ENCODE results near the gene SMARCC1.

SMARCC1 gene

DNA sequence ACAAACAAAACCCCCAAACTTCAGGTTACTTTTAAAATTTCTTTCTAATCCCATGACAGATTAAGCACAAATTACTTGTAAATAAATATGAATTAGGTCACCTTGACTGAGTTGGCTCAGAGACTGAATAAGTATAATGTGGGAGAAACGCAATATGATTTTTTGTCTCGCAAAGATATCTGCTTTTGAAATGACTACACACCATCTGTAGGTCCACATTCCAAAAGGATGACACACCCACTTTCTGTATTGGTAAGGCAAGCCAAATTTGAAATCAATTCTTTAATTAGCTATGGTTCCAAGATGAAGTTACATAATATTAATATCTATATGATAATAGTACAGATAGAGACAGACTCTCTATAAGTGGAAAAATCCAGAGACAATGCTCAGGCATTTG is 136.1 kb downstream of the SMARCC1 start:
- H3K27me3 ChIP-seq (ENCODE audit: control insufficient read depth in 1 of 2, insufficient read depth in 2 of 2, low read length in 2 of 2) = no peaks in the 10 kb centered on the region
- H3K9me3 ChIP-seq (ENCODE audit: control insufficient read depth in 1 of 2, low read length in 2 of 2) = no peaks in the 10 kb centered on the region
- H3K4me3 ChIP-seq (ENCODE audit: low read depth in 1 of 2, low read length in 2 of 2) = no peak overlapping the region
- no peak overlapping the region for H3K9ac ChIP-seq (ENCODE audit: low read depth in 1 of 2, low read length in 2 of 2)
- peaks cover 7 to 35% of the 10 kb centered on the region in 2 donors for H3K36me3 ChIP-seq (ENCODE audit: control insufficient read depth in 1 of 2, insufficient read depth in 2 of 2, low read length in 2 of 2)
- H3K27ac ChIP-seq (ENCODE audit: low read depth, low read length) = no peak overlapping the region
- peaks cover 4 to 8% of the 10 kb centered on the region in 2 donors for H3K4me1 ChIP-seq (ENCODE audit: control insufficient read depth in 1 of 2, insufficient read depth in 2 of 2, low read length in 2 of 2)

DNA sequence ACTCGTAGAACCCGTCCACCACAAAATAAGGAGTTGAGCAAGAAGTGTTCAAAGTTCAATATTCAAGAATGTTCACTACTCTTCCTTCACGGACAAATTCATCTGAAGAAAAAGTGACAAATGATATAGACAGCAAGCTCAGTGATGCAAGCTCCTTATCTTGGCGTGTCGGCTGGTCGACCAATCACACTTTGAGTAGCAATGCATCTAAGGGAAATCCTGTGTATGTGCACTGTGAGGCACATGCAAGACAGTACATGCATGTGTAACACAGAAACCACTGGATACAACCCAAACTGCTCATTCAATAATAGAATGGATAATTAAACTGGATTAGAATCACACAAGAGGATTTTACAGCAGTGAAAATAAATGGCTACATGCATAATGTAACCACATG is 138.6 kb downstream of the SMARCC1 start:
- no peak overlapping the region for H3K4me3 ChIP-seq (ENCODE audit: low read depth in 1 of 2, low read length in 2 of 2)
- H3K4me1 ChIP-seq (ENCODE audit: control insufficient read depth in 1 of 2, insufficient read depth in 2 of 2, low read length in 2 of 2) = peaks cover 4 to 8% of the 10 kb centered on the region in 2 donors
- peaks cover 2 to 32% of the 10 kb centered on the region in 2 donors for H3K36me3 ChIP-seq (ENCODE audit: control insufficient read depth in 1 of 2, insufficient read depth in 2 of 2, low read length in 2 of 2)
- no peak overlapping the region for H3K27ac ChIP-seq (ENCODE audit: low read depth, low read length)
- no peak overlapping the region for H3K9ac ChIP-seq (ENCODE audit: low read depth in 1 of 2, low read length in 2 of 2)
- no peaks in the 10 kb centered on the region for H3K27me3 ChIP-seq (ENCODE audit: control insufficient read depth in 1 of 2, insufficient read depth in 2 of 2, low read length in 2 of 2)
- no peaks in the 10 kb centered on the region for H3K9me3 ChIP-seq (ENCODE audit: control insufficient read depth in 1 of 2, low read length in 2 of 2)

DNA sequence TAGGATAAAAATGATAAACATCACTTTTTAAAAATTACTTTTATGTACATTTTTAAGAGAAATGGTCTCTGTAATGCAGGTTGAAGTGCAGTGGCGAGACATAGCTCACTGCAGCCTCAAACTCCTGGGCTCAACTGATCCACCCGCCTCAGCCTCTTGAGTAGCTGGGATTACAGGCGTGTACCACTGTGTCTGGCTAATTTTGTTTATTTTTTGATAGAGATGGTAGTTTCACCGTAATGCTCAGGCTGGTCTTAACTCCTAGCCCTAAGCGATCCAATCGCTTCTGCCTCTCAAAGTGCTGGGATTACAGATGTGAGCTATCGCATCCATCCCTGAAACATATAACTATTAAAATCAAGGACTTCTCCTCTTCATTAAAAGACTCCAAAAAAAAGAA is 140.0 kb downstream of the SMARCC1 start:
- H3K9ac ChIP-seq (ENCODE audit: low read depth in 1 of 2, low read length in 2 of 2) = no peak overlapping the region
- H3K27ac ChIP-seq (ENCODE audit: low read depth, low read length) = no peak overlapping the region
- H3K4me1 ChIP-seq (ENCODE audit: control insufficient read depth in 1 of 2, insufficient read depth in 2 of 2, low read length in 2 of 2) = peaks cover 0 to 5% of the 10 kb centered on the region in 2 donors
- H3K9me3 ChIP-seq (ENCODE audit: control insufficient read depth in 1 of 2, low read length in 2 of 2) = no peaks in the 10 kb centered on the region
- no peaks in the 10 kb centered on the region for H3K27me3 ChIP-seq (ENCODE audit: control insufficient read depth in 1 of 2, insufficient read depth in 2 of 2, low read length in 2 of 2)
- H3K4me3 ChIP-seq (ENCODE audit: low read depth in 1 of 2, low read length in 2 of 2) = no peak overlapping the region
- peaks cover 2 to 45% of the 10 kb centered on the region in 2 donors for H3K36me3 ChIP-seq (ENCODE audit: control insufficient read depth in 1 of 2, insufficient read depth in 2 of 2, low read length in 2 of 2)

DNA sequence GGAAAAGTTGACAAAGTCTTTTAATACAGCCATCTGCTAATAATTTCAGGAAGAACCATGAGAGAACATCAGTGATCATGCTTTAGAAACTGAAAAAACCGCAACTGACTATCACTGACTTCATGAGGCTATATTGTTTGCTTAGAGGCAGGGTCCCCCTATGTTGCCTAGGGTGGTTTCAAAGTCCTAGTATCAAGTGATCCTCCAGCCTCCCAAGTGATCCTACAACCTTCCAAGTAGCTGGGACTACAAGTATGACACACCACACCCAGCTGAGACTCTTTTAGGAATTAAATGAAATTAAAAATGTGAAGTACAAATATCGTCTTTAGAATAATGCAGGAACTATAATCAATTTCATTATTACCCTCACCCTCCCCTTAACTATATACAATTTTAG is 144.8 kb downstream of the SMARCC1 start:
- H3K27ac ChIP-seq (ENCODE audit: low read depth, low read length) = no peak overlapping the region
- H3K9me3 ChIP-seq (ENCODE audit: control insufficient read depth in 1 of 2, low read length in 2 of 2) = no peaks in the 10 kb centered on the region
- H3K27me3 ChIP-seq (ENCODE audit: control insufficient read depth in 1 of 2, insufficient read depth in 2 of 2, low read length in 2 of 2) = no peaks in the 10 kb centered on the region
- H3K36me3 ChIP-seq (ENCODE audit: control insufficient read depth in 1 of 2, insufficient read depth in 2 of 2, low read length in 2 of 2) = peaks cover 18 to 64% of the 10 kb centered on the region in 2 donors
- H3K9ac ChIP-seq (ENCODE audit: low read depth in 1 of 2, low read length in 2 of 2) = no peak overlapping the region
- no peak overlapping the region for H3K4me3 ChIP-seq (ENCODE audit: low read depth in 1 of 2, low read length in 2 of 2)
- H3K4me1 ChIP-seq (ENCODE audit: control insufficient read depth in 1 of 2, insufficient read depth in 2 of 2, low read length in 2 of 2) = peaks cover 0 to 4% of the 10 kb centered on the region in 2 donors

DNA sequence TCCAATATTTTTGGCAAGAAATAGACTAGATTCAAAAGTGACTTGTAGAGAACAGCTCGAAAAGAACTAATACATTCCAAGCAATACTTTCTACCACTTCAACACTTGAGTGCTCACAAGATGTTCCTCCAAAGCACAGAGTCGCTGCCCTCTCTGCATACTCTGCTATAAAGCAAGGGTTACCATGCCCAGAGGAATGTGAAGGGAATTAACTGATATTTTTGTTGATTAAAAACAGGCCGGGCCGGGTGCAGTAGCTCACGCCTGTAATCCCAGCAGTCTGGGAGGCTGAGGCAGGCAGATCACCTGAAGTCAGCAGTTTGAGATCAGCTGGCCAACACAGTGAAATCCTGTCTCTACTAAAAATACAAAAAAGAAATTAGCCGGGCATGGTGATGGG is 145.5 kb downstream of the SMARCC1 start:
- H3K36me3 ChIP-seq (ENCODE audit: control insufficient read depth in 1 of 2, insufficient read depth in 2 of 2, low read length in 2 of 2) = peaks cover 21 to 64% of the 10 kb centered on the region in 2 donors
- H3K9me3 ChIP-seq (ENCODE audit: control insufficient read depth in 1 of 2, low read length in 2 of 2) = no peaks in the 10 kb centered on the region
- no peak overlapping the region for H3K27ac ChIP-seq (ENCODE audit: low read depth, low read length)
- H3K4me3 ChIP-seq (ENCODE audit: low read depth in 1 of 2, low read length in 2 of 2) = no peak overlapping the region
- H3K9ac ChIP-seq (ENCODE audit: low read depth in 1 of 2, low read length in 2 of 2) = no peak overlapping the region
- H3K27me3 ChIP-seq (ENCODE audit: control insufficient read depth in 1 of 2, insufficient read depth in 2 of 2, low read length in 2 of 2) = no peaks in the 10 kb centered on the region
- H3K4me1 ChIP-seq (ENCODE audit: control insufficient read depth in 1 of 2, insufficient read depth in 2 of 2, low read length in 2 of 2) = peaks cover 0 to 4% of the 10 kb centered on the region in 2 donors

DNA sequence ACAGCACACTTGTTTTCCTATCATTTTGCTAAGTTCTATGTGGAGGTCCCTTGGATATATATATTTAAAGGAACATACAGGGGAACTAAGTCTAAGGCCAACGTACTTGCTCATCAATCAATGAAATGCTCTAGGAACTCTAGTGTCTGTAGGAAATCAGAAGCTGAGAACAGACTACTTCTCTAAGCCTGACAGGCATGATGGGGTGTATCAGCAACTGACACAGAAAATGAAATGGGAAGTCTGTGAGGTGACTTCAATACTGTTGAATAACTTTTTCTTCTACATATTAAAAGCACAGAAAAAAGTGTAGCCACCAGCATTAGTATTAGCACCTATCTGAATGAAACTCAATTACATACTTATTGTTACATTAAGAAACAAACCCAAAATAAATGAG is 146.2 kb downstream of the SMARCC1 start:
- Histone ChIP-seq H3K4me1 (ENCODE audit: control insufficient read depth in 1 of 2, insufficient read depth in 2 of 2, low read length in 2 of 2) (peaks cover 0 to 4% of the 10 kb centered on the region in 2 donors), H3K27me3 (ENCODE audit: control insufficient read depth in 1 of 2, insufficient read depth in 2 of 2, low read length in 2 of 2) (no peaks in the 10 kb centered on the region), H3K9me3 (ENCODE audit: control insufficient read depth in 1 of 2, low read length in 2 of 2) (no peaks in the 10 kb centered on the region), H3K36me3 (ENCODE audit: control insufficient read depth in 1 of 2, insufficient read depth in 2 of 2, low read length in 2 of 2) (peaks cover 24 to 63% of the 10 kb centered on the region in 2 donors), H3K27ac (ENCODE audit: low read depth, low read length) (no peak overlapping the region), H3K4me3 (ENCODE audit: low read depth in 1 of 2, low read length in 2 of 2) (no peak overlapping the region), H3K9ac (ENCODE audit: low read depth in 1 of 2, low read length in 2 of 2) (no peak overlapping the region)

DNA sequence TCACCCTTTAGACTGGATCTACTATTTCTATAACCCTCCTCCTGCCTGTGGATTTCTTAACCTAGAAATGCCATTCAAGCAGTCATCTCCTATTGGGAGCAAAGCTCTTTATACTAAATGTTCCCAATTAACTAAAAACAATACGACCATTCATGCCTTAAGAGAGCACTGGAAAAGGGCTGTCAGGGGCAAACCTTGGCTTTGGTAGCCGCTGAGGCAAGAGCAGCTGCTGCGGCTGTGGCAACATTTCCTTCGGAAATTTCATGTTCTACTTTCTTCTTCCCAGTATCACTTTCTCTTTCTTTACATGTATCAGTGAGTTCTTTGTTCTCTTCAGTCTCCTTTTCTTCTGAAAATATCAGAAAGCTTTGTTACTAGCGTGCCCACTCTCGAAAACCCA is 146.7 kb downstream of the SMARCC1 start:
- Histone ChIP-seq H3K9me3 (ENCODE audit: control insufficient read depth in 1 of 2, low read length in 2 of 2) (no peaks in the 10 kb centered on the region), H3K4me3 (ENCODE audit: low read depth in 1 of 2, low read length in 2 of 2) (no peak overlapping the region), H3K36me3 (ENCODE audit: control insufficient read depth in 1 of 2, insufficient read depth in 2 of 2, low read length in 2 of 2) (peaks cover 24 to 68% of the 10 kb centered on the region in 2 donors), H3K9ac (ENCODE audit: low read depth in 1 of 2, low read length in 2 of 2) (no peak overlapping the region), H3K27ac (ENCODE audit: low read depth, low read length) (no peak overlapping the region), H3K4me1 (ENCODE audit: control insufficient read depth in 1 of 2, insufficient read depth in 2 of 2, low read length in 2 of 2) (peaks cover 0 to 4% of the 10 kb centered on the region in 2 donors), H3K27me3 (ENCODE audit: control insufficient read depth in 1 of 2, insufficient read depth in 2 of 2, low read length in 2 of 2) (no peaks in the 10 kb centered on the region)

DNA sequence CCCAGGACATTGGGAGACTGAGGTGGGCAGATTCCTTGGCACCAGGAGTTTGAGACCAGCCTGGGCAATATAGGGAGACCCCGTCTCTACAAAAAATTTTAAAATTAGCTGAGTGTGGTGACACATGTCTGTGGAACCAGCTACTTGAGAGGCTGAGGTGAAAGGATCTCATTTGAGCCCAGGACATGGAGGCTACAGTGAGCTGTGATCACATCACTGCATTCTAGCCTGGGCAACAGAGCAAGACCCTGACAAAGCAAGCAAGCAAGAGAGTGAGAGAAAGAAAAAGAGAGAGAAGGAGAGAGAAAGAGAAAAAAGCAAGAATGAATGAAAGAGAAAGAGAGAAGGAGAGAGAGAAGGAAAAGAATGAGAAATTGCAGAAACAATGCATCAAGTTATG is 150.9 kb downstream of the SMARCC1 start:
- no peaks in the 10 kb centered on the region for H3K9me3 ChIP-seq (ENCODE audit: control insufficient read depth in 1 of 2, low read length in 2 of 2)
- H3K27ac ChIP-seq (ENCODE audit: low read depth, low read length) = no peak overlapping the region
- no peaks in the 10 kb centered on the region for H3K27me3 ChIP-seq (ENCODE audit: control insufficient read depth in 1 of 2, insufficient read depth in 2 of 2, low read length in 2 of 2)
- H3K4me3 ChIP-seq (ENCODE audit: low read depth in 1 of 2, low read length in 2 of 2) = no peak overlapping the region
- H3K4me1 ChIP-seq (ENCODE audit: control insufficient read depth in 1 of 2, insufficient read depth in 2 of 2, low read length in 2 of 2) = no peaks in the 10 kb centered on the region
- peaks cover 34 to 76% of the 10 kb centered on the region in 2 donors for H3K36me3 ChIP-seq (ENCODE audit: control insufficient read depth in 1 of 2, insufficient read depth in 2 of 2, low read length in 2 of 2)
- no peak overlapping the region for H3K9ac ChIP-seq (ENCODE audit: low read depth in 1 of 2, low read length in 2 of 2)

DNA sequence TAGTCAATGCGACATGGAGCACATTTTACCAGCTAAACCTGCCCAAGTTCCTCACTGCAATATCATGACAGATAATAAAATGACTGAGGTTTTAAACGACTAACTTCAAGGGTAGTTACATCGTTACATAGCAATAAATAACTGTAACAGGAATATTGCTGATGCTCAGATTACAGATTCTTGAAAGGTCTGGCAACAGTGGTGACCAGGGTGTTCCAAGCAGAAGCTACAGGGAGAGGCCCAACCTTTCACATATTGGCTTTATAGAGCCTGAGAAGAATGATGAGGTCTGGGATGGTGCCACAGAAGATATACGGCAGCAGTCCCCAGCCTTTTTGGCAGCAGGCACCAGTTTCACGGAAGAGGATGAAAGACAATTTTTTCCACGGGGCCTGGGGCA is 151.9 kb downstream of the SMARCC1 start:
- Histone ChIP-seq H3K4me1 (ENCODE audit: control insufficient read depth in 1 of 2, insufficient read depth in 2 of 2, low read length in 2 of 2) (no peaks in the 10 kb centered on the region), H3K4me3 (ENCODE audit: low read depth in 1 of 2, low read length in 2 of 2) (no peak overlapping the region), H3K9me3 (ENCODE audit: control insufficient read depth in 1 of 2, low read length in 2 of 2) (no peaks in the 10 kb centered on the region), H3K27me3 (ENCODE audit: control insufficient read depth in 1 of 2, insufficient read depth in 2 of 2, low read length in 2 of 2) (no peaks in the 10 kb centered on the region), H3K27ac (ENCODE audit: low read depth, low read length) (no peak overlapping the region), H3K9ac (ENCODE audit: low read depth in 1 of 2, low read length in 2 of 2) (no peak overlapping the region), H3K36me3 (ENCODE audit: control insufficient read depth in 1 of 2, insufficient read depth in 2 of 2, low read length in 2 of 2) (peaks cover 26 to 68% of the 10 kb centered on the region in 2 donors)

DNA sequence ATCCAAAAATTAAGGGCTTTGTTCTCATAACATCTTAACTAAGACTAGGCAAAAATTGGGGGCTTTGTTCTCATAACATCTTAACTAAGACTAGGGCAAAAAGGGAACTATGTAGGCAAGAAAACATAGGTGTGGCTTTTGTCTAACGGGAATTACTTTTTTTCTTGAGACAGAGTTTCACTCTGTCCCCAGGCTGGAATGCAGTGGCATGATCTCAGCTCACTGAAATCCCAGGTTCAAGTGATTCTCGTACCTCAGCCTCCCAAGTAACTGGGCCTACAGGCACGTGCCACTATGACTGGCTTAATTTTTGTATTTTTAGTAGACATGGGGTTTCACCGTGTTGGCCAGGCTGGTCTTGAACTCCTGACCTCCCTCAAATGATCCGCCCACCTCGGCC is 153.3 kb downstream of the SMARCC1 start:
- peaks cover 20 to 57% of the 10 kb centered on the region in 2 donors for H3K36me3 ChIP-seq (ENCODE audit: control insufficient read depth in 1 of 2, insufficient read depth in 2 of 2, low read length in 2 of 2)
- no peaks in the 10 kb centered on the region for H3K4me1 ChIP-seq (ENCODE audit: control insufficient read depth in 1 of 2, insufficient read depth in 2 of 2, low read length in 2 of 2)
- no peaks in the 10 kb centered on the region for H3K27me3 ChIP-seq (ENCODE audit: control insufficient read depth in 1 of 2, insufficient read depth in 2 of 2, low read length in 2 of 2)
- no peaks in the 10 kb centered on the region for H3K9me3 ChIP-seq (ENCODE audit: control insufficient read depth in 1 of 2, low read length in 2 of 2)
- H3K27ac ChIP-seq (ENCODE audit: low read depth, low read length) = no peak overlapping the region
- H3K9ac ChIP-seq (ENCODE audit: low read depth in 1 of 2, low read length in 2 of 2) = no peak overlapping the region
- H3K4me3 ChIP-seq (ENCODE audit: low read depth in 1 of 2, low read length in 2 of 2) = no peak overlapping the region
